MM.1S (cell line): Measurements from ENCODE around the gene HMOX2.

ENCODE experiments used
- EZH2 ChIP-seq: fragments of 300-600 bp; sonication (generic); optimal IDR thresholded peaks from 2 replicates; pipeline ENCODE3; 2017; ENCODE audit warnings: low read depth, mild to moderate bottlenecking, antibody characterized with exemption, low read length, mixed read lengths
- EZH2phosphoT487 ChIP-seq: fragments of 300-600 bp; sonication (generic); IDR thresholded peaks from 2 replicates; pipeline ENCODE4 v1.6.1; 2018; ENCODE audit warnings: antibody characterized with exemption, low read length
- TF ChIP-seq, protein P1 (sequence below): fragments of 300-600 bp; sonication (generic); IDR thresholded peaks from 2 replicates; pipeline ENCODE4 v1.5.1; 2016; ENCODE audit warnings: antibody characterized with exemption, low read length, mixed read lengths

GRCh38 chr16:4481963-4482362 is 5.8 kb downstream of the HMOX2 start:
- TF ChIP-seq, protein P1, sequence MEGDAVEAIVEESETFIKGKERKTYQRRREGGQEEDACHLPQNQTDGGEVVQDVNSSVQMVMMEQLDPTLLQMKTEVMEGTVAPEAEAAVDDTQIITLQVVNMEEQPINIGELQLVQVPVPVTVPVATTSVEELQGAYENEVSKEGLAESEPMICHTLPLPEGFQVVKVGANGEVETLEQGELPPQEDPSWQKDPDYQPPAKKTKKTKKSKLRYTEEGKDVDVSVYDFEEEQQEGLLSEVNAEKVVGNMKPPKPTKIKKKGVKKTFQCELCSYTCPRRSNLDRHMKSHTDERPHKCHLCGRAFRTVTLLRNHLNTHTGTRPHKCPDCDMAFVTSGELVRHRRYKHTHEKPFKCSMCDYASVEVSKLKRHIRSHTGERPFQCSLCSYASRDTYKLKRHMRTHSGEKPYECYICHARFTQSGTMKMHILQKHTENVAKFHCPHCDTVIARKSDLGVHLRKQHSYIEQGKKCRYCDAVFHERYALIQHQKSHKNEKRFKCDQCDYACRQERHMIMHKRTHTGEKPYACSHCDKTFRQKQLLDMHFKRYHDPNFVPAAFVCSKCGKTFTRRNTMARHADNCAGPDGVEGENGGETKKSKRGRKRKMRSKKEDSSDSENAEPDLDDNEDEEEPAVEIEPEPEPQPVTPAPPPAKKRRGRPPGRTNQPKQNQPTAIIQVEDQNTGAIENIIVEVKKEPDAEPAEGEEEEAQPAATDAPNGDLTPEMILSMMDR: no peak
- TF ChIP-seq EZH2 (no peak), EZH2phosphoT487 (no peak)
